IMR-90 (cell line): ENCODE measurements around the gene MAPK8IP3. TPM values are rescaled to one million over a fixed set of nuclear protein-coding genes. Genes with fewer than 3 reads are reported as not detected.
A peak's percentile ranks its signal among the peaks of the same experiment; 100 is the strongest.

Source experiments
- ATAC-seq: fragments of 200-7000 bp; cut with Tn5 transposase; 2 replicates; pipeline ENCODE4 v1.9.1; 2020; ENCODE audit warnings: low read depth, mild to moderate bottlenecking, moderate library complexity
- BruUV-seq: library from RNA; stranded (reverse); fragments of 400-500 nt; replicated peaks from 2 replicates; lab custom pipeline; 2021; lab: Mats Ljungman, UMichigan
- CTCF ChIA-PET: fragments of 300-600 bp; formaldehyde crosslinking; extraction: SDS; loops from one replicate; lab custom pipeline; 2021; ENCODE audit warnings: antibody characterized with exemption; lab: Yijun Ruan, JAX
- POLR2A ChIA-PET: fragments of 300-600 bp; sonication (Branson Sonifier 250); formaldehyde crosslinking; loops from one replicate; lab custom pipeline; 2022; ENCODE audit warnings: antibody characterized with exemption; ENCODE audit not compliant: unreplicated experiment; lab: Charles Lee
- DNase-seq: peaks from one replicate; pipeline ENCODE4 v3.0.0; 2013
- H2AFZ ChIP-seq: replicated peaks from 2 replicates; pipeline ENCODE3; 2013; ENCODE audit warnings: low read length, mild to moderate bottlenecking; ENCODE audit not compliant: poor library complexity
- H2AK5ac ChIP-seq: 2 replicates; pipeline ENCODE4 v1.6.1; 2013; ENCODE audit warnings: low read depth, low read length, inconsistent platforms
- H2AK9ac ChIP-seq: replicated peaks from 2 replicates; pipeline ENCODE3; 2013; ENCODE audit warnings: mild to moderate bottlenecking, low read depth, low read length, moderate library complexity; ENCODE audit not compliant: poor library complexity
- H2BK120ac ChIP-seq: 2 replicates; pipeline ENCODE4 v1.6.1; 2013; ENCODE audit warnings: low read depth, low read length, inconsistent platforms
- H2BK15ac ChIP-seq: 3 replicates; pipeline ENCODE4 v1.6.1; 2013; ENCODE audit warnings: low read depth, low read length, inconsistent platforms
- H2BK20ac ChIP-seq: 2 replicates; pipeline ENCODE4 v1.6.1; 2013; ENCODE audit warnings: low read depth, mild to moderate bottlenecking, inconsistent platforms, low read length, moderate library complexity
- H2BK5ac ChIP-seq: 2 replicates; pipeline ENCODE4 v1.6.1; 2013; ENCODE audit warnings: mild to moderate bottlenecking, low read depth, low read length, inconsistent platforms; ENCODE audit not compliant: poor library complexity, severe bottlenecking
- H3K14ac ChIP-seq: replicated peaks from 2 replicates; pipeline ENCODE4 v1.6.1; 2013; ENCODE audit warnings: low read depth, low read length, inconsistent platforms
- H3K18ac ChIP-seq: 2 replicates; pipeline ENCODE4 v1.6.1; 2013; ENCODE audit warnings: low read depth, low read length, control low read depth
- H3K23ac ChIP-seq: 2 replicates; pipeline ENCODE4 v1.6.1; 2013; ENCODE audit warnings: low read depth, low read length, inconsistent platforms
- H3K27ac ChIP-seq: 2 replicates; pipeline ENCODE4 v1.5.1; 2013; ENCODE audit warnings: mild to moderate bottlenecking, control low read depth, low read length; ENCODE audit not compliant: insufficient read depth
- H3K27me3 ChIP-seq: 2 replicates; pipeline ENCODE4 v1.6.1; 2013; ENCODE audit warnings: low read length; ENCODE audit not compliant: control insufficient read depth, insufficient read depth
- H3K36me3 ChIP-seq: 2 replicates; pipeline ENCODE4 v1.6.1; 2013; ENCODE audit warnings: low read length, mixed read lengths; ENCODE audit not compliant: control insufficient read depth, insufficient read depth
- H3K4ac ChIP-seq: 2 replicates; pipeline ENCODE4 v1.6.1; 2013; ENCODE audit warnings: low read depth, low read length, inconsistent platforms
- H3K4me1 ChIP-seq: 2 replicates; pipeline ENCODE4 v1.6.1; 2013; ENCODE audit warnings: low read length, mixed read lengths; ENCODE audit not compliant: control insufficient read depth, insufficient read depth
- H3K4me2 ChIP-seq: 2 replicates; pipeline ENCODE4 v1.6.1; 2013; ENCODE audit warnings: low read depth, mild to moderate bottlenecking, control low read depth, low read length, moderate library complexity
- H3K4me3 ChIP-seq: 2 replicates; pipeline ENCODE4 v1.5.1; 2013; ENCODE audit warnings: low read depth, mild to moderate bottlenecking, control low read depth, low read length, moderate library complexity; ENCODE audit not compliant: insufficient read depth
- H3K56ac ChIP-seq: 2 replicates; pipeline ENCODE4 v1.6.1; 2013; ENCODE audit warnings: low read length, inconsistent platforms; ENCODE audit not compliant: insufficient read depth; ENCODE audit errors: extremely low read depth
- H3K79me1 ChIP-seq, 2 experiments: 2 replicates each; pipeline ENCODE4 v1.6.1; 2013; ENCODE audit warnings: low read length in 2 of 2, inconsistent platforms in 1 of 2, low read depth in 1 of 2
- H3K9ac ChIP-seq: 2 replicates; pipeline ENCODE4 v1.6.1; 2013; ENCODE audit warnings: low read depth, low read length, control low read depth
- H3K9me1 ChIP-seq: 2 replicates; pipeline ENCODE4 v1.6.1; 2013; ENCODE audit warnings: low read length, inconsistent platforms; ENCODE audit not compliant: insufficient read depth
- H3K9me3 ChIP-seq: 2 replicates; pipeline ENCODE4 v1.6.1; 2013; ENCODE audit warnings: low read length; ENCODE audit not compliant: control insufficient read depth, insufficient read depth
- H4K20me1 ChIP-seq: 2 replicates; pipeline ENCODE4 v1.6.1; 2013; ENCODE audit warnings: low read length, inconsistent platforms; ENCODE audit not compliant: insufficient read depth
- H4K5ac ChIP-seq: 2 replicates; pipeline ENCODE4 v1.6.1; 2013; ENCODE audit warnings: mild to moderate bottlenecking, low read depth, low read length, control low read depth
- H4K8ac ChIP-seq, 2 experiments: 2 replicates each; pipeline ENCODE4 v1.6.1; 2013; ENCODE audit warnings: low read depth in 2 of 2, low read length in 2 of 2, control low read depth in 1 of 2, inconsistent platforms in 1 of 2
- H4K91ac ChIP-seq: 2 replicates; pipeline ENCODE4 v1.6.1; 2013; ENCODE audit warnings: low read depth, low read length, inconsistent platforms; ENCODE audit not compliant: insufficient read depth
- BHLHE40 ChIP-seq: fragments of 150-350 bp; IDR thresholded peaks from 2 replicates; pipeline ENCODE4 v1.6.1; 2016; ENCODE audit warnings: mild to moderate bottlenecking, low read depth, low read length
- CEBPB ChIP-seq: IDR thresholded peaks from 2 replicates; pipeline ENCODE4 v1.6.1; 2012; ENCODE audit warnings: low read depth, low read length, improper control_type of control experiment
- CHD1 ChIP-seq: IDR thresholded peaks from 2 replicates; pipeline ENCODE4 v1.6.1; 2012; ENCODE audit warnings: low read depth, low read length, improper control_type of control experiment
- FOS ChIP-seq: fragments of 150-350 bp; IDR thresholded peaks from 2 replicates; pipeline ENCODE4 v1.6.1; 2016; ENCODE audit warnings: low read depth, low read length
- MAFK ChIP-seq: IDR thresholded peaks from 2 replicates; pipeline ENCODE4 v1.6.1; 2012; ENCODE audit warnings: low read depth, low read length, improper control_type of control experiment
- MXI1 ChIP-seq: IDR thresholded peaks from 2 replicates; pipeline ENCODE4 v1.6.1; 2012; ENCODE audit warnings: low read depth, mild to moderate bottlenecking, low read length, moderate library complexity, borderline replicate concordance
- NFE2L2 ChIP-seq: fragments of 150-350 bp; IDR thresholded peaks from 2 replicates; pipeline ENCODE4 v1.6.1; 2016; ENCODE audit warnings: low read depth, mild to moderate bottlenecking, low read length
- POLR2A ChIP-seq: IDR thresholded peaks from 2 replicates; pipeline ENCODE4 v1.6.1; 2012; ENCODE audit warnings: mild to moderate bottlenecking, low read depth, low read length
- RAD21 ChIP-seq: IDR thresholded peaks from 2 replicates; pipeline ENCODE4 v1.6.1; 2012; ENCODE audit warnings: low read length, improper control_type of control experiment
- RCOR1 ChIP-seq: IDR thresholded peaks from 2 replicates; pipeline ENCODE4 v1.6.1; 2012; ENCODE audit warnings: mild to moderate bottlenecking, low read length, improper control_type of control experiment; ENCODE audit not compliant: insufficient replicate concordance
- RFX5 ChIP-seq: IDR thresholded peaks from 2 replicates; pipeline ENCODE4 v1.8.0; 2012; ENCODE audit warnings: low read depth, mild to moderate bottlenecking, low read length, moderate library complexity
- SMC3 ChIP-seq: fragments of 150-350 bp; IDR thresholded peaks from 2 replicates; pipeline ENCODE4 v1.6.1; 2016; ENCODE audit warnings: low read depth, mild to moderate bottlenecking, antibody characterized with exemption, low read length, moderate library complexity
- WGBS, 2 experiments: methylation state at CpG; one replicate each; pipeline versions ENCODE4 v1.1.5 to v1.1.7; 2013; ENCODE audit warnings: missing lambda C conversion rate in 2 of 2; ENCODE audit not compliant: insufficient read length in 1 of 2; ENCODE audit errors: extremely low coverage in 2 of 2; 5-methylcytosine and 5-hydroxymethylcytosine counted together
- dilution Hi-C: fragments of 300-500 bp; cut with HindIII; formaldehyde crosslinking; loops from one replicate; pipeline ENCODE4 v1.14.3; 2018; ENCODE audit warnings: low sequenced_read_pairs; ENCODE audit not compliant: unreplicated experiment
- in situ Hi-C: fragments of 300-500 bp; cut with MboI; formaldehyde crosslinking; loops from 3 replicates; pipeline ENCODE4 v1.14.3; 2019; ENCODE audit warnings: low sequenced_read_pairs, inconsistent platforms, mixed read lengths
- intact Hi-C: fragments of 100-400 bp; cut with micrococcal nuclease; formaldehyde crosslinking; loops from 2 replicates; pipeline ENCODE4 v1.10.0; 2022
- polyA plus RNA-seq, 3 experiments: library from polyadenylated mRNA; depleted of rRNA; stranded (reverse); fragments of >200 nt; gene quantifications; 2 replicates each; pipeline ENCODE4 v1.2.3, GENCODE V29; 2012; ENCODE audit warnings: low replicate concordance in 1 of 3
- total RNA-seq: library from RNA; depleted of rRNA; stranded (reverse); fragments of >200 nt; gene quantifications from 2 replicates; pipeline ENCODE4 v1.2.3, GENCODE V29; 2012
- TF ChIP-seq, protein P1 (sequence below): fragments of 150-350 bp; IDR thresholded peaks from 2 replicates; pipeline ENCODE4 v1.6.1; 2016; ENCODE audit warnings: low read depth, mild to moderate bottlenecking, low read length, moderate library complexity, borderline replicate concordance
- TF ChIP-seq, protein P2 (sequence below): conservative IDR thresholded peaks from 2 replicates; pipeline ENCODE4 v1.5.1; 2012; ENCODE audit warnings: mild to moderate bottlenecking, low read depth, low read length, improper control_type of control experiment
- TF ChIP-seq, protein P3 (sequence below): fragments of 150-350 bp; IDR thresholded peaks from 2 replicates; pipeline ENCODE4 v1.6.1; 2017; ENCODE audit warnings: mild to moderate bottlenecking, antibody characterized with exemption, low read length, low read depth

MAPK8IP3 gene
- total and polyA plus RNA-seq, 2 of the 4 experiments (the other 2 are of a cell fraction): 17.0 to 69.1 TPM

DNA sequence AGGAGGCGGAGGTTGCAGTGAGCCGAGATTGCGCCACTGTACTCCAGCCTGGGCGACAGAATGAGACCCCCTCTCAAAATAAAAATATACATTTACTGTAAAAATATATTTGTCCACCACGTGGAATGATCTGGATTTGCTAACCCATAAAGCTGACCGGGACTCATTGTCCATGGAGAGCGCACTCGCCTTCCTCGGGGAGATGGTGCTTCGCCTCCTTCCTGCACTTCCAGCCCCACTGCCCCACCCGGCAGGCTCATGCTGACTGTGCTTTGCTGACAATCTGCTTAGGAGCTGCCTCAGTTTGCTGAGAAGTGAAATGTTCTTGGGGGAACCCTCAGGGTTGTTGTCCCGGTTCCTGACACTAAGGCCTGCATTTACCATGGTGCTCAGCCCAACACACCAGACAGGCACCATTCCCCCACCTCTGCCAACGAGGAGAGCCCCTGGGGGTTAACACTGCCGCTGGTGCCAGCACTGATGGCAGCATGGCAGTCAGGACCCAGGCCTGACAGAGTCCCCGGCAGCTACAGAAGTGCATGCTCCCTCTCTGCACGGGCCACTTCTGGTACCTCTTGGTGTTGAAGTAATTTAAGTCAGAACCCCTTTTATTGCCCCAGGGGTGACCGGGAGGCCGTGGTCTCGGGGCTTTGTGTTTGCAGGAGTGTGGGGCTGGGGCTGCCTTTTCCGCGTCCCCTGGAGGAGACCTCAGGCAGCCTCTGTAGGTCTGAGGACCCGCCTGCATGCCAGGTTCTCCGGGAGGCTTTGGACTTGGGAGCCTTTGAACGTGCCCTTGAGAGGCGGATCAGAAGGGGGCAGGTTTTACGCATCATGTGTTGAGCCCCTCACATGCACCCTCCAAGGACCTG is 79.2 kb downstream of the MAPK8IP3 start:
- ATAC-seq: no peak
- Histone ChIP-seq H2BK15ac (no peak overlapping the region), H3K4ac (no peak overlapping the region), H3K9me1 (peaks cover 7% of the 10 kb centered on the region; the same call in 1 of the 2 replicates), H3K56ac (no peak overlapping the region), H3K9me3 (no peaks in the 10 kb centered on the region), H2BK5ac (no peak overlapping the region), H2AFZ (no peak overlapping the region), H2BK120ac (no peak overlapping the region), H2BK20ac (no peak overlapping the region), H3K27ac (no peak overlapping the region), H3K23ac (no peak overlapping the region), H3K9ac (no peak overlapping the region), H3K79me1 (peaks cover 17 to 55% of the 10 kb centered on the region in 2 experiments), H3K27me3 (no peaks in the 10 kb centered on the region), H3K4me1 (peaks cover 3% of the 10 kb centered on the region; the same call in 1 of the 2 replicates), H2AK9ac (peak overlapping the region; percentile 55), H4K91ac (no peak overlapping the region), H3K4me3 (no peak overlapping the region), H3K14ac (no peak overlapping the region), H3K4me2 (no peak overlapping the region), H4K20me1 (peaks cover 38% of the 10 kb centered on the region), H2AK5ac (no peak overlapping the region), H3K36me3 (peaks cover 32% of the 10 kb centered on the region), H3K18ac (no peak overlapping the region), H4K5ac (no peak overlapping the region), H4K8ac (no peak overlapping the region)
- DNase-seq: no peak
- WGBS, 2 experiments: 94% methylated on average over 7 of the region's 26 CpGs; no CpG with 5 or more reads in 1 of the 2 experiments
- no TSS peak for BruUV-seq
- ChIA-PET POLR2A (no interaction called here), CTCF (no interaction called here)
- intact Hi-C loops: loop anchor here (5.0 kb wide), 1 partner anchor 42 kb away; the partner anchor contains the start of genes FAHD1 and HAGH
- dilution Hi-C loops: no loop called here
- in situ Hi-C loops: no loop called here
- no peak for TF ChIP-seq FOS
- no peak for TF ChIP-seq SMC3
- TF ChIP-seq, protein P1, sequence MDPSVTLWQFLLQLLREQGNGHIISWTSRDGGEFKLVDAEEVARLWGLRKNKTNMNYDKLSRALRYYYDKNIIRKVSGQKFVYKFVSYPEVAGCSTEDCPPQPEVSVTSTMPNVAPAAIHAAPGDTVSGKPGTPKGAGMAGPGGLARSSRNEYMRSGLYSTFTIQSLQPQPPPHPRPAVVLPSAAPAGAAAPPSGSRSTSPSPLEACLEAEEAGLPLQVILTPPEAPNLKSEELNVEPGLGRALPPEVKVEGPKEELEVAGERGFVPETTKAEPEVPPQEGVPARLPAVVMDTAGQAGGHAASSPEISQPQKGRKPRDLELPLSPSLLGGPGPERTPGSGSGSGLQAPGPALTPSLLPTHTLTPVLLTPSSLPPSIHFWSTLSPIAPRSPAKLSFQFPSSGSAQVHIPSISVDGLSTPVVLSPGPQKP: no peak
- TF ChIP-seq, protein P2, sequence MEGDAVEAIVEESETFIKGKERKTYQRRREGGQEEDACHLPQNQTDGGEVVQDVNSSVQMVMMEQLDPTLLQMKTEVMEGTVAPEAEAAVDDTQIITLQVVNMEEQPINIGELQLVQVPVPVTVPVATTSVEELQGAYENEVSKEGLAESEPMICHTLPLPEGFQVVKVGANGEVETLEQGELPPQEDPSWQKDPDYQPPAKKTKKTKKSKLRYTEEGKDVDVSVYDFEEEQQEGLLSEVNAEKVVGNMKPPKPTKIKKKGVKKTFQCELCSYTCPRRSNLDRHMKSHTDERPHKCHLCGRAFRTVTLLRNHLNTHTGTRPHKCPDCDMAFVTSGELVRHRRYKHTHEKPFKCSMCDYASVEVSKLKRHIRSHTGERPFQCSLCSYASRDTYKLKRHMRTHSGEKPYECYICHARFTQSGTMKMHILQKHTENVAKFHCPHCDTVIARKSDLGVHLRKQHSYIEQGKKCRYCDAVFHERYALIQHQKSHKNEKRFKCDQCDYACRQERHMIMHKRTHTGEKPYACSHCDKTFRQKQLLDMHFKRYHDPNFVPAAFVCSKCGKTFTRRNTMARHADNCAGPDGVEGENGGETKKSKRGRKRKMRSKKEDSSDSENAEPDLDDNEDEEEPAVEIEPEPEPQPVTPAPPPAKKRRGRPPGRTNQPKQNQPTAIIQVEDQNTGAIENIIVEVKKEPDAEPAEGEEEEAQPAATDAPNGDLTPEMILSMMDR: no peak
- no peak for TF ChIP-seq MAFK
- TF ChIP-seq MXI1: no peak
- TF ChIP-seq RFX5: no peak
- no peak for TF ChIP-seq CHD1
- no peak for TF ChIP-seq NFE2L2
- TF ChIP-seq CEBPB: no peak
- TF ChIP-seq POLR2A: no peak
- TF ChIP-seq, protein P3, sequence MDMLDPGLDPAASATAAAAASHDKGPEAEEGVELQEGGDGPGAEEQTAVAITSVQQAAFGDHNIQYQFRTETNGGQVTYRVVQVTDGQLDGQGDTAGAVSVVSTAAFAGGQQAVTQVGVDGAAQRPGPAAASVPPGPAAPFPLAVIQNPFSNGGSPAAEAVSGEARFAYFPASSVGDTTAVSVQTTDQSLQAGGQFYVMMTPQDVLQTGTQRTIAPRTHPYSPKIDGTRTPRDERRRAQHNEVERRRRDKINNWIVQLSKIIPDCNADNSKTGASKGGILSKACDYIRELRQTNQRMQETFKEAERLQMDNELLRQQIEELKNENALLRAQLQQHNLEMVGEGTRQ: no peak
- no peak for TF ChIP-seq RCOR1
- no peak for TF ChIP-seq RAD21
- TF ChIP-seq BHLHE40: no peak
